Sigmoid colon (tissue), 7 donors: ENCODE data around the gene RNF144A. TPM values are rescaled to one million over a fixed set of nuclear protein-coding genes. Genes with fewer than 3 reads are reported as not detected.

Experiments used
- DNase-seq: peaks from one replicate; pipeline ENCODE4 v3.0.0-alpha.2; 2019
- H3K27ac ChIP-seq, 4 donors: fragments of 200-600 bp; sonication (generic); one replicate each; pipeline ENCODE4 v1.5.1; 2016 to 2019; ENCODE audit warnings: mild to moderate bottlenecking in 1 of 4
- H3K27me3 ChIP-seq, 3 donors: fragments of 200-600 bp; sonication (generic); one replicate each; pipeline ENCODE4 v1.5.1; 2019; ENCODE audit warnings: mild to moderate bottlenecking in 1 of 3
- H3K36me3 ChIP-seq, 4 donors: fragments of 200-600 bp; sonication (generic); one replicate each; pipeline ENCODE4 v1.5.1; 2016 to 2019
- H3K4me1 ChIP-seq, 4 donors: fragments of 200-600 bp; sonication (generic); one replicate each; pipeline ENCODE4 v1.5.1; 2017 to 2019
- H3K4me3 ChIP-seq, 4 donors: fragments of 200-600 bp; sonication (generic); one replicate each; pipeline ENCODE4 v1.5.1; 2017 to 2019; ENCODE audit warnings: mild to moderate bottlenecking in 2 of 4, moderate library complexity in 1 of 4
- H3K9me3 ChIP-seq, 4 donors: fragments of 200-600 bp in 3 of 4; sonication (generic) in 3 of 4; one replicate each; pipeline versions ENCODE4 v1.5.1 to v1.6.1; 2013 to 2019
- CTCF ChIP-seq, 4 experiments: fragments of 450-650 bp in 3 of 4; fragments of 200-600 bp in 1 of 4; IDR thresholded peaks; one replicate each; pipeline ENCODE4 v1.5.1; 2016 to 2019; ENCODE audit warnings: antibody characterized with exemption in 4 of 4, mild to moderate bottlenecking in 3 of 4, moderate library complexity in 2 of 4
- EP300 ChIP-seq, 4 donors: sonication (generic); formaldehyde crosslinking; IDR thresholded peaks; one replicate each; pipeline ENCODE4 v1.6.1; 2017; ENCODE audit warnings: antibody characterized with exemption in 4 of 4
- POLR2A ChIP-seq, 2 donors: fragments of 450-650 bp; IDR thresholded peaks; one replicate each; pipeline ENCODE4 v1.6.1; 2016; ENCODE audit warnings: antibody characterized with exemption in 2 of 2, mild to moderate bottlenecking in 2 of 2, moderate library complexity in 2 of 2
- POLR2AphosphoS5 ChIP-seq, 4 donors: sonication (generic); formaldehyde crosslinking; IDR thresholded peaks; one replicate each; pipeline ENCODE4 v1.6.1; 2017; ENCODE audit warnings: antibody characterized with exemption in 4 of 4
- WGBS, 2 donors: extraction: QIAGEN DNeasy Blood & Tissue Kit; methylation state at CpG; one replicate each; pipeline ENCODE4 v1.1.7; 2013; 5-methylcytosine and 5-hydroxymethylcytosine counted together
- intact Hi-C: fragments of 100-400 bp; cut with DNase I; formaldehyde crosslinking; loops from one replicate; pipeline ENCODE4 v1.15.1; 2023
- polyA plus RNA-seq, 3 donors: library from polyadenylated mRNA; stranded (reverse); fragments of 200-250 nt; gene quantifications; one replicate each; pipeline ENCODE4 v1.2.3, GENCODE V29; 2013
- total RNA-seq, 4 donors: library from RNA; depleted of rRNA; stranded (reverse); fragments of >200 nt; gene quantifications; one replicate each; pipeline ENCODE4 v1.1.0, GENCODE V29; 2016
- donor health status: healthy with polysubstance abuse.
- donor health status: Bipolar disorder and iron deficiency.
- donor health status: healthy.

The RNF144A gene
- total and polyA plus RNA-seq, 7 donors: 4.8 to 14.2 (median 12.1) TPM

GRCh38 chr2:6937157-6937556, 19.9 kb downstream of the RNF144A start:
- 92 to 97% methylated on average over 2 of the region's 2 CpGs for WGBS, 2 donors
- DNase-seq: no peak

DNA sequence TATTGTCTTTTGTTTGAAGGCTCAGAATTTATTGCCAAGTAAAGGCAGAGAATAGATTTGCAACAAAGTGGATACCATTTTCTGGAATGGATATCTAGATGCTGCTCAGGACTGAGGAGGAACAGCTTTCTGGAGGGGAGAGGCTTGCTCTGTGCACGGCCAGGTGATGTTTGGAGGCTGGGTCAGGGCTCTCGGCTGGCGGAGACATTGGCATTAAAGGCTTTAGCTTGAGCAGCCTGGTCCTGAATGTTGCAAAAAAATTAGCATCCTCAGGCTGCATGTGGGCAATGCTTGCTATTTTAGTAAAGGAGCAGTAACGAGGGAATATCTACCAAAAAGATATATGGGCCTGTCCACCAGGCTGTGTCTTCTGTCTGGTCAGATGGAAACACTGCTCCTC, 20.4 kb downstream of the RNF144A start:
- Histone ChIP-seq H3K4me3 (no peak overlapping the region), H3K4me1 (peaks cover 0 to 18% (median 14%) of the 10 kb centered on the region in 4 donors), H3K27me3 (no peaks in the 10 kb centered on the region), H3K36me3 (peaks cover 0 to 12% (median 0%) of the 10 kb centered on the region in 4 donors), H3K9me3 (no peaks in the 10 kb centered on the region), H3K27ac (no peak overlapping the region)
- WGBS, 2 donors: 75 to 80% methylated on average over 4 of the region's 4 CpGs
- TF ChIP-seq CTCF (IDR thresholded peaks at IDR 0.05): no peak
- no peak for DNase-seq
- intact Hi-C loops: no loop called here

More at GRCh38 chr2:6937157-6937556, 19.9 kb downstream of the RNF144A start:
- no peaks in the 10 kb centered on the region for H3K27me3 ChIP-seq
- intact Hi-C loops: no loop called here
- no peaks in the 10 kb centered on the region for H3K9me3 ChIP-seq
- H3K4me1 ChIP-seq: peaks cover 0 to 18% (median 14%) of the 10 kb centered on the region in 4 donors
- no peak overlapping the region for H3K4me3 ChIP-seq
- no peak overlapping the region for H3K27ac ChIP-seq
- TF ChIP-seq POLR2AphosphoS5 (IDR thresholded peaks at IDR 0.05) (no peak), EP300 (IDR thresholded peaks at IDR 0.05) (no peak), POLR2A (IDR thresholded peaks at IDR 0.05) (no peak), CTCF (IDR thresholded peaks at IDR 0.05) (no peak)
- peaks cover 0 to 8% (median 0%) of the 10 kb centered on the region in 4 donors for H3K36me3 ChIP-seq

DNA sequence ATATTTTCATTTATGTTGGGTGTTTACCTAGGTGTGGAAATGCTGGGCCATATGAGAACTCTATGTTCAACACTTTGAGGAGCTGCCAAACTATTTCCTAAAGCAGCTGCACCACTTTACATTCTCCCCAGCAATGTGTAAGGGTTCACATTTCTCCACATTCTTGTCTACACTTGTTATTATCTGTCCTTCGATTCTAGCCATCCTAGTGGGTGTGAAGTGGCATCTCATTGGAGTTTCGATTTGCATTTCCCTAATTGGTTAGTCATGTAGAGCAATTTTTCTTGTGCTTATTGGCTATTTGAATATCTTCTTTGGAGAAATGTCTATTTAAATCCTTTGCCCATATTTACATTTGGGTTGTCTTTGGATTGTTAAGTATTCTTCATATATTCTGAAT, 21.9 kb downstream of the RNF144A start:
- 88 to 92% methylated on average over 2 of the region's 2 CpGs for WGBS, 2 donors
- Histone ChIP-seq H3K4me1 (peaks cover 0 to 18% (median 14%) of the 10 kb centered on the region in 4 donors), H3K9me3 (no peaks in the 10 kb centered on the region), H3K4me3 (no peak overlapping the region), H3K27me3 (no peaks in the 10 kb centered on the region), H3K27ac (no peak overlapping the region), H3K36me3 (peaks cover 0 to 12% (median 0%) of the 10 kb centered on the region in 4 donors)
- TF ChIP-seq POLR2AphosphoS5 (IDR thresholded peaks at IDR 0.05): no peak
- TF ChIP-seq EP300 (IDR thresholded peaks at IDR 0.05): no peak
- TF ChIP-seq CTCF (IDR thresholded peaks at IDR 0.05): no peak
- no peak for TF ChIP-seq POLR2A (IDR thresholded peaks at IDR 0.05)
- no peak for DNase-seq
- intact Hi-C loops: no loop called here

GRCh38 chr2:6940820-6941219, 23.6 kb downstream of the RNF144A start:
- 91 to 94% methylated on average over 2 of the region's 2 CpGs for WGBS, 2 donors
- H3K27me3 ChIP-seq: no peaks in the 10 kb centered on the region
- no peak overlapping the region for H3K4me3 ChIP-seq
- peak overlapping the region in 3 of 4 donors; percentile 21 to 43 (median 30) for H3K27ac ChIP-seq
- DNase-seq: no peak
- peaks cover 0 to 12% (median 0%) of the 10 kb centered on the region in 4 donors for H3K36me3 ChIP-seq
- intact Hi-C loops: no loop called here
- TF ChIP-seq POLR2AphosphoS5 (IDR thresholded peaks at IDR 0.05): no peak
- no peak for TF ChIP-seq CTCF (IDR thresholded peaks at IDR 0.05)
- no peak for TF ChIP-seq POLR2A (IDR thresholded peaks at IDR 0.05)
- TF ChIP-seq EP300 (IDR thresholded peaks at IDR 0.05): no peak
- H3K4me1 ChIP-seq: peaks cover 0 to 18% (median 14%) of the 10 kb centered on the region in 4 donors
- no peaks in the 10 kb centered on the region for H3K9me3 ChIP-seq
